Esophagus muscularis mucosa (tissue), 3 donors: Measurements from ENCODE around the gene MYO7B.

ENCODE experiments used
- POLR2A ChIP-seq: fragments of 450-650 bp; IDR thresholded peaks from one replicate; pipeline ENCODE4 v1.6.1; 2017; ENCODE audit warnings: antibody characterized with exemption, moderate library complexity, mild to moderate bottlenecking, low read depth
- POLR2AphosphoS5 ChIP-seq, 2 donors: sonication (generic); formaldehyde crosslinking; IDR thresholded peaks; one replicate each; pipeline ENCODE4 v1.6.1; 2017; ENCODE audit warnings: antibody characterized with exemption in 2 of 2
- TF ChIP-seq, protein P1 (sequence below), 3 experiments: fragments of 200-600 bp in 2 of 3; fragments of 450-650 bp in 1 of 3; sonication (generic) in 2 of 3; IDR thresholded peaks; one replicate each; pipeline ENCODE4 v1.5.1; 2017 to 2019; ENCODE audit warnings: antibody characterized with exemption in 3 of 3, mild to moderate bottlenecking in 2 of 3, moderate library complexity in 1 of 3

DNA sequence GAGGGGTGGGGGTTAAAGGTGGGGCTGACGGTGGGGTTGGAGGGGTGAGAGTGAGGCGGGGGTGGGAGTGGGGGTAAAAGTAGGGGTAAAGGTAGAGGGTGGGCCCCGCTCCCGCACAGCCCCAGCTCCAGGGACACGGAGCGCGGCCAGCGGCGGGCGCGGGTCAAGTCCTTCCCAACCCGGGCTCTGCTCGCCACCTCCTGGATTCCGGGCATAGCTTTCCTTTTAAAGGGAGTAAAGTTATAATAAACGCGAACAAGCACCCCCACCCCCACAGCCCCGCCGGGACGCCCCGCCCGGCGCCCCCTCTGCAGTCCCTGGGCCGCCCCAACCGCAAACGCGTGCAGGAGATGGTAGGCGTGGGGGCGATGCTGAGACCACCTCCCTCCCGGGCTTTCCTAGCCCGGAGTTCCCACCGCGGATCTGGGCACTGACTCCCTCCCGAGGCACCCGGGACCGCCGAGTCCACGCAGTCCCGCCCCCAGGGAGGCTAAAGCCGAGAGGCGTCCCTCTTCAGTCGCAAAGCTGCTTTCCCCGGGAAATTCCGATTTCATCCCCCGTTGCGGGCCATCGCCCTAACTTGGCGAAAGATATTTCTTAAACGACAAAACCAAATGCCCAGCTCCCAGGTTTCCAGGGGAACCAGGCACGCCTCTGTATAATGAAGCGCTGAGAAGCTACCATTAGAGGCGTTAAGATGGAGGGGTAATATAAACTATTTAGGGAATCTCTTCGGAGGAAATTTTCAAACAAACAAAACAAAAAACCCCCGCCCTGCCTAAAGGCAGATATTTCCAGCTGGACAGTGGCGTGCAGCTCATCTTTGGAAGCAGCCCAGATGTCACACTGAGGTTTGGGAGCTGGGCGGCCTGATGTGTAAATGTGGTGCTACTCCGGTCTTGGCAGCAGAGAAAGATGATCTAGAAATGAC is 140.1 kb downstream of the MYO7B start, which contains the start of gene LIMS2:
- TF ChIP-seq POLR2AphosphoS5 (IDR thresholded peaks at IDR 0.05) (peak; percentile 5 to 87), POLR2A (no peak)
- TF ChIP-seq, protein P1, sequence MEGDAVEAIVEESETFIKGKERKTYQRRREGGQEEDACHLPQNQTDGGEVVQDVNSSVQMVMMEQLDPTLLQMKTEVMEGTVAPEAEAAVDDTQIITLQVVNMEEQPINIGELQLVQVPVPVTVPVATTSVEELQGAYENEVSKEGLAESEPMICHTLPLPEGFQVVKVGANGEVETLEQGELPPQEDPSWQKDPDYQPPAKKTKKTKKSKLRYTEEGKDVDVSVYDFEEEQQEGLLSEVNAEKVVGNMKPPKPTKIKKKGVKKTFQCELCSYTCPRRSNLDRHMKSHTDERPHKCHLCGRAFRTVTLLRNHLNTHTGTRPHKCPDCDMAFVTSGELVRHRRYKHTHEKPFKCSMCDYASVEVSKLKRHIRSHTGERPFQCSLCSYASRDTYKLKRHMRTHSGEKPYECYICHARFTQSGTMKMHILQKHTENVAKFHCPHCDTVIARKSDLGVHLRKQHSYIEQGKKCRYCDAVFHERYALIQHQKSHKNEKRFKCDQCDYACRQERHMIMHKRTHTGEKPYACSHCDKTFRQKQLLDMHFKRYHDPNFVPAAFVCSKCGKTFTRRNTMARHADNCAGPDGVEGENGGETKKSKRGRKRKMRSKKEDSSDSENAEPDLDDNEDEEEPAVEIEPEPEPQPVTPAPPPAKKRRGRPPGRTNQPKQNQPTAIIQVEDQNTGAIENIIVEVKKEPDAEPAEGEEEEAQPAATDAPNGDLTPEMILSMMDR (IDR thresholded peaks at IDR 0.05), result peak in 1 of 3 experiments; percentile 36
